MM.1S (cell line): ENCODE measurements around the gene CILP2.

Source experiments
- DNase-seq: peaks from one replicate; pipeline ENCODE4 v3.0.0-alpha.2; 2015
- H2AFZ ChIP-seq: fragments of 300-600 bp; sonication (generic); 2 replicates; pipeline ENCODE4 v1.6.0; 2016; ENCODE audit warnings: antibody characterized with exemption, low read length
- H3F3A ChIP-seq: fragments of 300-600 bp; sonication (generic); 2 replicates; pipeline ENCODE4 v1.6.1; 2016; ENCODE audit warnings: mild to moderate bottlenecking, antibody characterized with exemption, low read length, moderate library complexity, mixed read lengths; ENCODE audit not compliant: insufficient read depth
- H3K27ac ChIP-seq: fragments of 300-600 bp; sonication (generic); 2 replicates; pipeline ENCODE4 v1.5.1; 2016; ENCODE audit warnings: mild to moderate bottlenecking, low read length
- H3K27me3 ChIP-seq: fragments of 300-600 bp; sonication (generic); replicated peaks from 2 replicates; pipeline ENCODE4 v1.6.0; 2016; ENCODE audit warnings: low read length; ENCODE audit not compliant: insufficient read depth
- H3K36me3 ChIP-seq: fragments of 300-600 bp; sonication (generic); replicated peaks from 2 replicates; pipeline ENCODE4 v1.6.1; 2016; ENCODE audit warnings: mild to moderate bottlenecking, low read length, mixed read lengths; ENCODE audit not compliant: insufficient read depth
- H3K4me1 ChIP-seq: fragments of 300-600 bp; sonication (generic); 2 replicates; pipeline ENCODE4 v1.6.1; 2016; ENCODE audit warnings: low read length, mixed read lengths
- H3K4me2 ChIP-seq: fragments of 300-600 bp; sonication (generic); 2 replicates; pipeline ENCODE4 v1.6.0; 2016; ENCODE audit warnings: low read depth, low read length
- H3K4me3 ChIP-seq: fragments of 300-600 bp; sonication (generic); 2 replicates; pipeline ENCODE4 v1.5.1; 2016; ENCODE audit warnings: low read length, mixed read lengths
- H3K79me2 ChIP-seq: fragments of 300-600 bp; sonication (generic); 2 replicates; pipeline ENCODE4 v1.6.1; 2016; ENCODE audit warnings: mixed run types, low read length, mixed read lengths
- H3K9ac ChIP-seq: fragments of 300-600 bp; sonication (generic); 2 replicates; pipeline ENCODE4 v1.6.1; 2016; ENCODE audit warnings: low read length, mixed read lengths
- H3K9me2 ChIP-seq: fragments of 300-600 bp; sonication (generic); replicated peaks from 2 replicates; pipeline ENCODE4 v1.6.1; 2016; ENCODE audit warnings: mild to moderate bottlenecking, low read length, mixed read lengths; ENCODE audit not compliant: insufficient read depth
- H3K9me3 ChIP-seq: fragments of 300-600 bp; sonication (generic); replicated peaks from 2 replicates; pipeline ENCODE4 v1.6.1; 2016; ENCODE audit warnings: mild to moderate bottlenecking, low read length, mixed read lengths; ENCODE audit not compliant: insufficient read depth
- H4K20me1 ChIP-seq: fragments of 300-600 bp; sonication (generic); 2 replicates; pipeline ENCODE4 v1.6.1; 2016; ENCODE audit warnings: mild to moderate bottlenecking, low read length, moderate library complexity, mixed read lengths; ENCODE audit not compliant: insufficient read depth
- CTCF ChIP-seq: fragments of 300-600 bp; sonication (generic); IDR thresholded peaks from 2 replicates; pipeline ENCODE4 v1.5.1; 2016; ENCODE audit warnings: antibody characterized with exemption, low read length, mixed read lengths
- EZH2 ChIP-seq: fragments of 300-600 bp; sonication (generic); optimal IDR thresholded peaks from 2 replicates; pipeline ENCODE3; 2017; ENCODE audit warnings: low read depth, mild to moderate bottlenecking, antibody characterized with exemption, low read length, mixed read lengths
- EZH2phosphoT487 ChIP-seq: fragments of 300-600 bp; sonication (generic); IDR thresholded peaks from 2 replicates; pipeline ENCODE4 v1.6.1; 2018; ENCODE audit warnings: antibody characterized with exemption, low read length

CILP2 gene

GRCh38 chr19:19538061-19538784 is at the start of gene CILP2:
Gene CILP2 (plus strand): TSS chr19:19538265. CDS start chr19:19538350, 85 bp downstream.
- no peak for TF ChIP-seq CTCF
- TF ChIP-seq EZH2, result no peak
- no peak for TF ChIP-seq EZH2phosphoT487
- Histone ChIP-seq H3K79me2 (no peaks in the 10 kb centered on the region), H3K27ac (no peak within 1 kb of the TSS), H2AFZ (no peak within 1 kb of the TSS), H3K9me2 (no peaks in the 10 kb centered on the region), H3F3A (no peaks in the 10 kb centered on the region), H3K4me1 (no peaks in the 10 kb centered on the region), H3K4me2 (no peak within 1 kb of the TSS), H4K20me1 (no peaks in the 10 kb centered on the region), H3K4me3 (no peak within 1 kb of the TSS), H3K9ac (no peak within 1 kb of the TSS), H3K36me3 (no peaks in the 10 kb centered on the region), H3K9me3 (no peaks in the 10 kb centered on the region), H3K27me3 (no peaks in the 10 kb centered on the region; the same call in 1 of the 2 replicates)
- no peak for DNase-seq

- Histone ChIP-seq H2AFZ (no peak overlapping the region), H3K4me3 (no peak overlapping the region), H3K27me3 (no peaks in the 10 kb centered on the region), H3F3A (peaks cover 11% of the 10 kb centered on the region; the same call in 1 of the 2 replicates), H3K9me3 (no peaks in the 10 kb centered on the region), H3K4me2 (no peak overlapping the region), H4K20me1 (no peaks in the 10 kb centered on the region; the same call in 1 of the 2 replicates), H3K9me2 (no peaks in the 10 kb centered on the region), H3K27ac (peak overlapping the region; percentile 32; the same call in 1 of the 2 replicates), H3K9ac (no peak overlapping the region), H3K36me3 (no peaks in the 10 kb centered on the region), H3K79me2 (peaks cover 41% of the 10 kb centered on the region), H3K4me1 (peaks cover 11% of the 10 kb centered on the region; the same call in 1 of the 2 replicates)
- DNase-seq, result peak; percentile 44
- TF ChIP-seq EZH2 (no peak), EZH2phosphoT487 (no peak), CTCF (no peak)
Measured at GRCh38 chr19:19488875-19489690, 49.0 kb upstream of the CILP2 start.

GRCh38 chr19:19489804-19490204 is 48.3 kb upstream of the CILP2 start:
- H3F3A ChIP-seq, result peaks cover 11% of the 10 kb centered on the region; the same call in 1 of the 2 replicates
- H3K9ac ChIP-seq, result no peak overlapping the region
- no peaks in the 10 kb centered on the region for H3K36me3 ChIP-seq
- DNase-seq, result no peak
- no peak overlapping the region for H3K27ac ChIP-seq
- no peak overlapping the region for H3K4me3 ChIP-seq
- TF ChIP-seq CTCF, result no peak
- no peak for TF ChIP-seq EZH2phosphoT487
- no peak for TF ChIP-seq EZH2
- H3K9me2 ChIP-seq, result no peaks in the 10 kb centered on the region
- H3K27me3 ChIP-seq, result no peaks in the 10 kb centered on the region
- no peaks in the 10 kb centered on the region for H3K9me3 ChIP-seq
- H2AFZ ChIP-seq, result no peak overlapping the region
- H4K20me1 ChIP-seq, result no peaks in the 10 kb centered on the region; the same call in 1 of the 2 replicates
- H3K79me2 ChIP-seq, result peaks cover 37% of the 10 kb centered on the region
- no peak overlapping the region for H3K4me2 ChIP-seq
- peaks cover 11% of the 10 kb centered on the region; the same call in 1 of the 2 replicates for H3K4me1 ChIP-seq
